ENCODE results near the gene WBP2. TPM values are rescaled to one million over a fixed set of nuclear protein-coding genes. Genes with fewer than 3 reads are reported as not detected.

The WBP2 gene
- total and polyA plus RNA-seq, 2 of the 13 experiments (the other 11 are each of a cell fraction or from before 2014, with no cell fraction given): 29.2 to 29.5 TPM

DNA sequence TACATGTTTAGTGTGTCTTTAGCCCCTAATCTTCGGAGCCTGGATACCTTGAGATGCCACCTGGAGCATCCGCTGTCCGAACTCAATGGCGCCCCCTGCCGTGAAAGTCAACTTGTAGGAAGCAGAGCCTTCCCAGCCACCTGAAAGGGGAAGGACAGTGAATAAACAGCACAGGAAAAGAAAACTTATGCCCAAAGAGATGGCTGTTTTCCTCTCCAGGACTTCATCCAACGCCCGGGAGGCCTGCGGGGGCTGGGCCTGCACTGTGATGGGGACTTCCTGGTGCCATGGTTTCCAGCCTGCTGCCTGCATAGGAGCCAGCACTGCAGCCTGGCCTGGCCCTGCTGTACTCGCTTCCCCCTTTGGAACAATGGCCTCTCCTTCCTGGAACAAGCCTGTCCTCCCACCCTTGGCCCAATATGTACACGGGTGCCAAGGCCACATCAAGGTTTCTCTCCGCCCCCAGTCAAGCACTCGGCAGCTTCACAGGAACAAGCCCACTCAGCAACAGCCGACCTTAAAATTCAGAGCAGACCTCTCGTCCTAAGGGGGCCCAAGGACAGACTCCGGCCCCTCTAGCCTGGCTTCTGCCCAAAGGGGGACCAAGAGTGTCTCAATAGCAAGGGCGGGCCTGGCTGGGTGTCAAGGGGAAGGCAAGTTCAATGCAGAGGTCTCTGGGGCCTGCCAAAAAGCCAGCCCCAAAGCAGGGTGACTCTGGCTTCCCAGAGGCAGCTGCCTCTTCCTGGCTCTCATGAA lies 6.4 kb downstream of the WBP2 start (continued):
- TF ChIP-seq KLF13 (CRISPR knock-in tag; IDR thresholded peaks at IDR 0.05): no peak
- no peak for TF ChIP-seq HES4 (CRISPR knock-in tag; IDR thresholded peaks at IDR 0.05; ENCODE audit: borderline replicate concordance)
- TF ChIP-seq DMAP1 (CRISPR knock-in tag; IDR thresholded peaks at IDR 0.05): no peak
- no peak for TF ChIP-seq POLR2AphosphoS5 (IDR thresholded peaks at IDR 0.05; ENCODE audit: low read depth, low read length)
- TF ChIP-seq, protein P1, sequence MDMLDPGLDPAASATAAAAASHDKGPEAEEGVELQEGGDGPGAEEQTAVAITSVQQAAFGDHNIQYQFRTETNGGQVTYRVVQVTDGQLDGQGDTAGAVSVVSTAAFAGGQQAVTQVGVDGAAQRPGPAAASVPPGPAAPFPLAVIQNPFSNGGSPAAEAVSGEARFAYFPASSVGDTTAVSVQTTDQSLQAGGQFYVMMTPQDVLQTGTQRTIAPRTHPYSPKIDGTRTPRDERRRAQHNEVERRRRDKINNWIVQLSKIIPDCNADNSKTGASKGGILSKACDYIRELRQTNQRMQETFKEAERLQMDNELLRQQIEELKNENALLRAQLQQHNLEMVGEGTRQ (IDR thresholded peaks at IDR 0.05; ENCODE audit: low read depth, low read length): no peak
- TF ChIP-seq, protein P1 (CRISPR knock-in tag; IDR thresholded peaks at IDR 0.05; ENCODE audit: borderline replicate concordance): no peak
- no peak for TF ChIP-seq NCOA5 (CRISPR knock-in tag; IDR thresholded peaks at IDR 0.05)
- TF ChIP-seq, protein P2, sequence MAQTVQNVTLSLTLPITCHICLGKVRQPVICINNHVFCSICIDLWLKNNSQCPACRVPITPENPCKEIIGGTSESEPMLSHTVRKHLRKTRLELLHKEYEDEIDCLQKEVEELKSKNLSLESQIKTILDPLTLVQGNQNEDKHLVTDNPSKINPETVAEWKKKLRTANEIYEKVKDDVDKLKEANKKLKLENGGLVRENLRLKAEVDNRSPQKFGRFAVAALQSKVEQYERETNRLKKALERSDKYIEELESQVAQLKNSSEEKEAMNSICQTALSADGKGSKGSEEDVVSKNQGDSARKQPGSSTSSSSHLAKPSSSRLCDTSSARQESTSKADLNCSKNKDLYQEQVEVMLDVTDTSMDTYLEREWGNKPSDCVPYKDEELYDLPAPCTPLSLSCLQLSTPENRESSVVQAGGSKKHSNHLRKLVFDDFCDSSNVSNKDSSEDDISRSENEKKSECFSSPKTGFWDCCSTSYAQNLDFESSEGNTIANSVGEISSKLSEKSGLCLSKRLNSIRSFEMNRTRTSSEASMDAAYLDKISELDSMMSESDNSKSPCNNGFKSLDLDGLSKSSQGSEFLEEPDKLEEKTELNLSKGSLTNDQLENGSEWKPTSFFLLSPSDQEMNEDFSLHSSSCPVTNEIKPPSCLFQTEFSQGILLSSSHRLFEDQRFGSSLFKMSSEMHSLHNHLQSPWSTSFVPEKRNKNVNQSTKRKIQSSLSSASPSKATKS (CRISPR knock-in tag; IDR thresholded peaks at IDR 0.05): no peak
- no peak for TF ChIP-seq POLR2A (IDR thresholded peaks at IDR 0.05; ENCODE audit: insufficient read depth in 1 of 2, low read depth in 2 of 2, low read length in 2 of 2)
- TF ChIP-seq ZNF550 (CRISPR knock-in tag; IDR thresholded peaks at IDR 0.05; ENCODE audit: borderline replicate concordance): no peak
- TF ChIP-seq HNRNPL (IDR thresholded peaks at IDR 0.05; ENCODE audit: low read depth, low read length): 0 out of 2 replicates have a peak, but pooled peaks have one; percentile 4
- TF ChIP-seq, protein P3, sequence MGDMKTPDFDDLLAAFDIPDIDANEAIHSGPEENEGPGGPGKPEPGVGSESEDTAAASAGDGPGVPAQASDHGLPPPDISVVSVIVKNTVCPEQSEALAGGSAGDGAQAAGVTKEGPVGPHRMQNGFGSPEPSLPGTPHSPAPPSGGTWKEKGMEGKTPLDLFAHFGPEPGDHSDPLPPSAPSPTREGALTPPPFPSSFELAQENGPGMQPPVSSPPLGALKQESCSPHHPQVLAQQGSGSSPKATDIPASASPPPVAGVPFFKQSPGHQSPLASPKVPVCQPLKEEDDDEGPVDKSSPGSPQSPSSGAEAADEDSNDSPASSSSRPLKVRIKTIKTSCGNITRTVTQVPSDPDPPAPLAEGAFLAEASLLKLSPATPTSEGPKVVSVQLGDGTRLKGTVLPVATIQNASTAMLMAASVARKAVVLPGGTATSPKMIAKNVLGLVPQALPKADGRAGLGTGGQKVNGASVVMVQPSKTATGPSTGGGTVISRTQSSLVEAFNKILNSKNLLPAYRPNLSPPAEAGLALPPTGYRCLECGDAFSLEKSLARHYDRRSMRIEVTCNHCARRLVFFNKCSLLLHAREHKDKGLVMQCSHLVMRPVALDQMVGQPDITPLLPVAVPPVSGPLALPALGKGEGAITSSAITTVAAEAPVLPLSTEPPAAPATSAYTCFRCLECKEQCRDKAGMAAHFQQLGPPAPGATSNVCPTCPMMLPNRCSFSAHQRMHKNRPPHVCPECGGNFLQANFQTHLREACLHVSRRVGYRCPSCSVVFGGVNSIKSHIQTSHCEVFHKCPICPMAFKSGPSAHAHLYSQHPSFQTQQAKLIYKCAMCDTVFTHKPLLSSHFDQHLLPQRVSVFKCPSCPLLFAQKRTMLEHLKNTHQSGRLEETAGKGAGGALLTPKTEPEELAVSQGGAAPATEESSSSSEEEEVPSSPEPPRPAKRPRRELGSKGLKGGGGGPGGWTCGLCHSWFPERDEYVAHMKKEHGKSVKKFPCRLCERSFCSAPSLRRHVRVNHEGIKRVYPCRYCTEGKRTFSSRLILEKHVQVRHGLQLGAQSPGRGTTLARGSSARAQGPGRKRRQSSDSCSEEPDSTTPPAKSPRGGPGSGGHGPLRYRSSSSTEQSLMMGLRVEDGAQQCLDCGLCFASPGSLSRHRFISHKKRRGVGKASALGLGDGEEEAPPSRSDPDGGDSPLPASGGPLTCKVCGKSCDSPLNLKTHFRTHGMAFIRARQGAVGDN (CRISPR knock-in tag; IDR thresholded peaks at IDR 0.05): peak; percentile 90
- 0 out of 2 replicates have a peak, but pooled peaks have one; percentile 42 for TF ChIP-seq PITX1 (CRISPR knock-in tag; IDR thresholded peaks at IDR 0.05)
- TF ChIP-seq, protein P4, sequence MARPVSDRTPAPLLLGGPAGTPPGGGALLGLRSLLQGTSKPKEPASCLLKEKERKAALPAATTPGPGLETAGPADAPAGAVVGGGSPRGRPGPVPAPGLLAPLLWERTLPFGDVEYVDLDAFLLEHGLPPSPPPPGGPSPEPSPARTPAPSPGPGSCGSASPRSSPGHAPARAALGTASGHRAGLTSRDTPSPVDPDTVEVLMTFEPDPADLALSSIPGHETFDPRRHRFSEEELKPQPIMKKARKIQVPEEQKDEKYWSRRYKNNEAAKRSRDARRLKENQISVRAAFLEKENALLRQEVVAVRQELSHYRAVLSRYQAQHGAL (CRISPR knock-in tag; IDR thresholded peaks at IDR 0.05; ENCODE audit: not compliant biosample characterization): no peak

All from HepG2 (cell line).